Activated CD8-positive, alpha-beta T cell treated with anti-CD3 and anti-CD28 coated beads for 36 hours (primary cell): ENCODE data around the gene BTLA. TPM values are rescaled to one million over a fixed set of nuclear protein-coding genes. Genes with fewer than 3 reads are reported as not detected.

Experiments
- ATAC-seq: fragments of 200-7000 bp; cut with Tn5 transposase; one replicate; pipeline ENCODE4 v1.10.0; 2021; ENCODE audit warnings: mild to moderate bottlenecking, moderate library complexity
- CTCF ChIA-PET: fragments of 350-600 bp; sonication (Branson Sonifier 250); formaldehyde crosslinking; loops from one replicate; lab custom pipeline; 2021; ENCODE audit warnings: antibody characterized with exemption; lab: Charles Lee
- POLR2A ChIA-PET: fragments of 350-600 bp; sonication (Branson Sonifier 250); formaldehyde crosslinking; loops from one replicate; lab custom pipeline; 2021; ENCODE audit warnings: antibody characterized with exemption; lab: Charles Lee
- DNase-seq: peaks from one replicate; pipeline ENCODE4 v3.0.0-alpha.2; 2020
- H3K27ac Mint-ChIP-seq: one replicate; pipeline ENCODE4 v1.8.0; 2021; ENCODE audit warnings: mild to moderate bottlenecking, mixed read lengths
- H3K27me3 Mint-ChIP-seq: one replicate; pipeline ENCODE4 v1.8.0; 2021; ENCODE audit warnings: mixed read lengths
- H3K36me3 Mint-ChIP-seq: one replicate; pipeline ENCODE4 v1.8.0; 2021; ENCODE audit warnings: low read depth, mixed read lengths
- H3K4me1 Mint-ChIP-seq: one replicate; pipeline ENCODE4 v1.8.0; 2021; ENCODE audit warnings: low read depth, mixed read lengths
- H3K4me3 Mint-ChIP-seq: one replicate; pipeline ENCODE4 v1.8.0; 2021; ENCODE audit warnings: mild to moderate bottlenecking, moderate library complexity, mixed read lengths
- H3K9me3 Mint-ChIP-seq: one replicate; pipeline ENCODE4 v1.8.0; 2021; ENCODE audit warnings: mixed read lengths
- intact Hi-C: fragments of 100-400 bp; cut with micrococcal nuclease; formaldehyde crosslinking; loops from one replicate; pipeline ENCODE4 v1.10.0; 2022
- total RNA-seq, 2 experiments: library from RNA; stranded (reverse); gene quantifications; one replicate each; pipeline ENCODE4 v1.2.3, GENCODE V29; 2021
- TF ChIP-seq, protein P1 (sequence below): fragments of 200-600 bp; IDR thresholded peaks from one replicate; pipeline ENCODE4 v1.8.0; 2022; ENCODE audit warnings: antibody characterized with exemption, mild to moderate bottlenecking

BTLA gene
- total RNA-seq, 2 experiments from 2014 or later = 12.8 to 13.2 TPM

GRCh38 chr3:112474796-112475195 is 24.5 kb downstream of the BTLA start:
- intact Hi-C loops = no loop called here
- H3K4me3 Mint-ChIP-seq = no peak overlapping the region

DNA sequence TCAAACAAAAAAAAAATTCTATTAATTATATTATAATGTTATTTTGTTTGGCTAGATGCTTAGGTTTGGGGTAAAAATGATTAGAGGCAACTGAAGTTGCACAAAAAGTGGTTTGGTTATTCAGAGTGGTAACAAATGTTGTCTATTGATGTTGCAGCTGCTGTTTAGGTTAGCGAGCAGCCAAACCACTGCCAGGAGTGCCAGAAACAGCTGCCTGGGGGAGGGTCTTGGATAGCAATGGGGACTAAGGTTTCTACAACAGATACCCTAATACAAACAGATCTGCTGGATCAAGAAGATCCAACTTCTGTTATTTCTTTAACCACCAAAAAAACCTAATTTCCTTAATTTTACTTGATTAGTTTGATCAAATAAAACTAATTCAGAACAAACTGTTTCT is 26.6 kb downstream of the BTLA start:
- TF ChIP-seq, protein P1, sequence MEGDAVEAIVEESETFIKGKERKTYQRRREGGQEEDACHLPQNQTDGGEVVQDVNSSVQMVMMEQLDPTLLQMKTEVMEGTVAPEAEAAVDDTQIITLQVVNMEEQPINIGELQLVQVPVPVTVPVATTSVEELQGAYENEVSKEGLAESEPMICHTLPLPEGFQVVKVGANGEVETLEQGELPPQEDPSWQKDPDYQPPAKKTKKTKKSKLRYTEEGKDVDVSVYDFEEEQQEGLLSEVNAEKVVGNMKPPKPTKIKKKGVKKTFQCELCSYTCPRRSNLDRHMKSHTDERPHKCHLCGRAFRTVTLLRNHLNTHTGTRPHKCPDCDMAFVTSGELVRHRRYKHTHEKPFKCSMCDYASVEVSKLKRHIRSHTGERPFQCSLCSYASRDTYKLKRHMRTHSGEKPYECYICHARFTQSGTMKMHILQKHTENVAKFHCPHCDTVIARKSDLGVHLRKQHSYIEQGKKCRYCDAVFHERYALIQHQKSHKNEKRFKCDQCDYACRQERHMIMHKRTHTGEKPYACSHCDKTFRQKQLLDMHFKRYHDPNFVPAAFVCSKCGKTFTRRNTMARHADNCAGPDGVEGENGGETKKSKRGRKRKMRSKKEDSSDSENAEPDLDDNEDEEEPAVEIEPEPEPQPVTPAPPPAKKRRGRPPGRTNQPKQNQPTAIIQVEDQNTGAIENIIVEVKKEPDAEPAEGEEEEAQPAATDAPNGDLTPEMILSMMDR = no peak
- POLR2A ChIA-PET = no interaction called here
- CTCF ChIA-PET = no interaction called here
- no peak overlapping the region for H3K27ac Mint-ChIP-seq
- peaks cover 55% of the 10 kb centered on the region for H3K36me3 Mint-ChIP-seq
- intact Hi-C loops = no loop called here
- H3K9me3 Mint-ChIP-seq = no peaks in the 10 kb centered on the region
- ATAC-seq = no peak
- no peak overlapping the region for H3K4me3 Mint-ChIP-seq
- no peak for DNase-seq
- H3K4me1 Mint-ChIP-seq = peaks cover 66% of the 10 kb centered on the region
- no peaks in the 10 kb centered on the region for H3K27me3 Mint-ChIP-seq

More at GRCh38 chr3:112474796-112475195, 24.5 kb downstream of the BTLA start:
- TF ChIP-seq, protein P1 = no peak
- DNase-seq = no peak
- CTCF ChIA-PET = no interaction called here
- Mint-ChIP-seq H3K4me1 (peaks cover 57% of the 10 kb centered on the region), H3K36me3 (peaks cover 65% of the 10 kb centered on the region), H3K27me3 (no peaks in the 10 kb centered on the region), H3K9me3 (no peaks in the 10 kb centered on the region), H3K27ac (peak overlapping the region; percentile 40)
- POLR2A ChIA-PET = interaction anchor here (0.9 kb wide), 1 partner anchor 137 kb away, joined by 4 read pairs; no protein-coding TSS in a partner anchor
- ATAC-seq = no peak

- peak; percentile 27 for ATAC-seq
- Mint-ChIP-seq H3K36me3 (peaks cover 53% of the 10 kb centered on the region), H3K4me3 (no peak overlapping the region), H3K27me3 (no peaks in the 10 kb centered on the region), H3K9me3 (no peaks in the 10 kb centered on the region), H3K27ac (peak overlapping the region; percentile 8), H3K4me1 (peaks cover 71% of the 10 kb centered on the region)
- TF ChIP-seq, protein P1 = no peak
- DNase-seq = no peak
- intact Hi-C loops = no loop called here
- CTCF ChIA-PET = no interaction called here
- POLR2A ChIA-PET = no interaction called here
Measured at GRCh38 chr3:112471596-112472325, 27.5 kb downstream of the BTLA start.

DNA sequence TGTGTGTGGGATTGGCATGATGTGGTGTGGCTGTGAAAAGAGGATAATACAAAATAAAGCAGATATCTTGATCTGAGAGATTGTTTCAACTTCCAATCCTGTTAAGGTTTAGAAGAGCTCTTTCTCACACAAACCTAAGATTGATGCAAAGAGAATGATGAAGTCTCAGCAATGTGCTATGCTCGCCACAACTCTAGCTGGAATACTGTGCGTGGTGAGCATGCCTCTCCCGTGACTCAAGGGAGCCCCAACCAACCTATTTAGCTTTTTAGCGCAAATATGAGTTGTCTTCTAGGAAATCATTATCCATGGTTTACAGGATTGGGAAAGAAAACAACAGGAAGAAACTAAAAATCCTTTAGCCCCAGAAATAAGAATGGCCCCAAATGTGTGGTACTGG is 28.5 kb downstream of the BTLA start:
- no peak for ATAC-seq
- intact Hi-C loops = no loop called here
- ChIA-PET POLR2A (interaction anchor here (1.1 kb wide), 1 partner anchor 10 kb away, joined by 3 read pairs; no protein-coding TSS in a partner anchor), CTCF (interaction anchor here (1.1 kb wide), 1 partner anchor 178 kb away, joined by 3 read pairs; no protein-coding TSS in a partner anchor)
- Mint-ChIP-seq H3K4me3 (no peak overlapping the region), H3K27me3 (no peaks in the 10 kb centered on the region), H3K27ac (no peak overlapping the region), H3K36me3 (peaks cover 57% of the 10 kb centered on the region), H3K9me3 (no peaks in the 10 kb centered on the region), H3K4me1 (peaks cover 79% of the 10 kb centered on the region)
- TF ChIP-seq, protein P1 = no peak
- no peak for DNase-seq

DNA sequence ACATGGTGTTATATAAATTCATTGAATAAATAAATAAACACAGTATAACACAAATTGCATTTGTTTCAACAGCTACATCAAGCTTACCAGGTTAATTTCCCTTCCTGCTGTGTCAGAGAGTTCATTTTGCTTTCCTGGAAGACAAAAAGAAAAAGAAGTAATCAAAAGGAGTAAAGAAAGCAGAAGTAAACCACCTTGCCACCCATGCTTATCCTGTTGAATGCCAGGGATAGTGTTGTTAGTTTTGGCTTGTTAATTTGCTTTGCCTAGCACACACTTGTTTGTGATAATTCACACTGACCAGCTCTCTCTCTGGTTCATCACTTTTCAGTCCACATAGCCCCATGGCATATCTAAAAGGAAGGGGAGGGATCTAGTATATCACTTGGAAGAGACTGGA is 29.6 kb downstream of the BTLA start:
- ChIA-PET CTCF (interaction anchor here (2.1 kb wide), 1 partner anchor 24 kb away, joined by 4 read pairs; no protein-coding TSS in a partner anchor), POLR2A (interaction anchor here (1.1 kb wide), 1 partner anchor 9 kb away, joined by 3 read pairs; no protein-coding TSS in a partner anchor)
- Mint-ChIP-seq H3K4me1 (peaks cover 81% of the 10 kb centered on the region), H3K4me3 (no peak overlapping the region), H3K27me3 (no peaks in the 10 kb centered on the region), H3K9me3 (no peaks in the 10 kb centered on the region), H3K27ac (no peak overlapping the region), H3K36me3 (peaks cover 59% of the 10 kb centered on the region)
- no peak for ATAC-seq
- DNase-seq = no peak
- TF ChIP-seq, protein P1 = no peak
- intact Hi-C loops = no loop called here
